K562 (cell line): ENCODE results near the gene SHB. TPM values are rescaled to one million over a fixed set of nuclear protein-coding genes. Genes with fewer than 3 reads are reported as not detected.
A peak's percentile ranks its signal among the peaks of the same experiment; 100 is the strongest.

Source experiments
- ATAC-seq: fragments of 200-7000 bp; cut with Tn5 transposase; 3 replicates; pipeline ENCODE4 v1.9.1; 2020; ENCODE audit warnings: moderate library complexity
- BruUV-seq: library from RNA; stranded (reverse); fragments of 400-500 nt; replicated peaks from 2 replicates; lab custom pipeline; 2021; lab: Mats Ljungman, UMichigan
- CTCF ChIA-PET: fragments of 300-600 bp; formaldehyde crosslinking; extraction: SDS; loops from one replicate; lab custom pipeline; 2021; ENCODE audit warnings: low intra/inter-chr PET ratio; lab: Yijun Ruan, JAX
- POLR2A ChIA-PET: fragments of 300-600, 350-650 bp; sonication (Branson Sonifier 250); formaldehyde crosslinking; extraction: SDS; loops from one replicate; lab custom pipeline; 2021; ENCODE audit warnings: antibody characterized with exemption, inconsistent platforms; lab: Yijun Ruan, JAX
- DNase-seq, 4 experiments: peaks; one replicate each; pipeline versions ENCODE4 v3.0.0 to v3.0.0-alpha.2; 2011 to 2018; ENCODE audit warnings: low spot score in 3 of 4, mixed read lengths in 3 of 4; ENCODE audit errors: extremely low read depth in 1 of 4
- FAIRE-seq: peaks from 2 replicates; lab custom pipeline; 2011; peaks lifted over from hg19 to GRCh38; lab: Jason Lieb, UNC
- H2AFZ ChIP-seq: 2 replicates; pipeline ENCODE4 v1.6.0; 2011; ENCODE audit warnings: low read depth, low read length, control low read depth, inconsistent platforms
- H3K27ac ChIP-seq: fragments of 200-600 bp; 3 replicates; pipeline ENCODE4 v1.8.0; 2011; ENCODE audit warnings: low read depth, mild to moderate bottlenecking, control low read depth, inconsistent platforms, low read length, moderate library complexity, mixed read lengths; ENCODE audit errors: extremely low read depth
- H3K27me3 ChIP-seq, 2 experiments: fragments of 300-600 bp in 1 of 2; 2 replicates in 1 of 2; 3 replicates in 1 of 2; pipeline versions ENCODE4 v1.6.0 to v1.8.0; 2011; ENCODE audit warnings: inconsistent platforms in 2 of 2, low read length in 2 of 2, mild to moderate bottlenecking in 1 of 2, mixed read lengths in 1 of 2, moderate library complexity in 1 of 2; ENCODE audit not compliant: control insufficient read depth in 2 of 2, insufficient read depth in 2 of 2
- H3K36me3 ChIP-seq: fragments of 300-600 bp; 3 replicates; pipeline ENCODE4 v1.8.0; 2011; ENCODE audit warnings: mild to moderate bottlenecking, low read length, inconsistent platforms; ENCODE audit not compliant: control insufficient read depth, insufficient read depth
- H3K4me1 ChIP-seq, 2 experiments: fragments of 200-600 bp in 1 of 2; replicated peaks in 1 of 2; 2 replicates in 1 of 2; 3 replicates in 1 of 2; pipeline versions ENCODE4 v1.5.1 to v1.8.0; 2011; ENCODE audit warnings: inconsistent platforms in 2 of 2, low read length in 2 of 2, mild to moderate bottlenecking in 1 of 2, mixed read lengths in 1 of 2, moderate library complexity in 1 of 2; ENCODE audit not compliant: control insufficient read depth in 2 of 2, insufficient read depth in 2 of 2
- H3K4me2 ChIP-seq: 2 replicates; pipeline ENCODE4 v1.6.1; 2011; ENCODE audit warnings: low read length, control low read depth, inconsistent platforms, mixed read lengths; ENCODE audit not compliant: insufficient read depth
- H3K4me3 ChIP-seq: fragments of 200-600 bp; sonication (generic), shearing (Covaris generic); 2 replicates; pipeline ENCODE4 v1.5.1; 2016; ENCODE audit warnings: control low read depth, inconsistent platforms
- H3K79me2 ChIP-seq: fragments of 200-600 bp; 3 replicates; pipeline ENCODE4 v1.8.0; 2011; ENCODE audit warnings: low read length, inconsistent platforms; ENCODE audit not compliant: control insufficient read depth, insufficient read depth
- H3K9ac ChIP-seq, 2 experiments: 2 replicates each; pipeline versions ENCODE4 v1.6.0 to v1.6.1; 2011; ENCODE audit warnings: low read depth in 2 of 2, low read length in 2 of 2, control low read depth in 1 of 2, inconsistent platforms in 1 of 2, mild to moderate bottlenecking in 1 of 2, mixed read lengths in 1 of 2; ENCODE audit not compliant: insufficient read depth in 1 of 2
- H3K9me1 ChIP-seq: one replicate; pipeline ENCODE4 v1.6.0; 2011; ENCODE audit warnings: inconsistent platforms, mild to moderate bottlenecking, low read length, moderate library complexity; ENCODE audit not compliant: control insufficient read depth, insufficient read depth
- H3K9me3 ChIP-seq: replicated peaks from 2 replicates; pipeline ENCODE4 v1.5.1; 2011; ENCODE audit warnings: low read depth, low read length, inconsistent platforms; ENCODE audit not compliant: control insufficient read depth, insufficient read depth
- H4K20me1 ChIP-seq: replicated peaks from 2 replicates; pipeline ENCODE4 v1.6.1; 2011; ENCODE audit warnings: low read length, inconsistent platforms, mixed read lengths; ENCODE audit not compliant: control insufficient read depth, insufficient read depth
- BCLAF1 ChIP-seq, 2 experiments: fragments of 450-650 bp in 1 of 2; IDR thresholded peaks; 2 replicates each; pipeline ENCODE4 v1.6.1; 2011 to 2017; ENCODE audit warnings: low read depth in 2 of 2, antibody characterized with exemption in 1 of 2, borderline replicate concordance in 1 of 2, low read length in 1 of 2, mild to moderate bottlenecking in 1 of 2, mixed read lengths in 1 of 2; ENCODE audit not compliant: control insufficient read depth in 1 of 2
- COPS2 ChIP-seq: fragments of 450-650 bp; conservative IDR thresholded peaks from 2 replicates; pipeline ENCODE4 v1.6.1; 2016; ENCODE audit warnings: mild to moderate bottlenecking, moderate library complexity
- HDAC8 ChIP-seq: fragments of 450-650 bp; IDR thresholded peaks from 2 replicates; pipeline ENCODE4 v1.6.1; 2016; ENCODE audit warnings: mild to moderate bottlenecking, missing genetic modification characterization, moderate library complexity, missing compliant biosample characterization
- HINFP ChIP-seq: fragments of 450-650 bp; conservative IDR thresholded peaks from 2 replicates; pipeline ENCODE4 v1.6.1; 2016; ENCODE audit warnings: missing genetic modification characterization, low read depth, mild to moderate bottlenecking, control low read depth, missing compliant biosample characterization
- HOXB6 ChIP-seq: fragments of 250-450 bp; sonication (Bioruptor Pico); IDR thresholded peaks from 2 replicates; pipeline ENCODE4 v1.5.1; 2022; ENCODE audit warnings: mild to moderate bottlenecking, borderline replicate concordance
- SPI1 ChIP-seq: IDR thresholded peaks from 2 replicates; pipeline ENCODE4 v1.6.1; 2011; ENCODE audit warnings: low read depth, low read length, control low read depth, borderline replicate concordance
- TRIM28 ChIP-seq: fragments of 450-650 bp; IDR thresholded peaks from 2 replicates; pipeline ENCODE4 v1.6.1; 2017
- VEZF1 ChIP-seq: fragments of 200-800 bp; sonication (Bioruptor generic); IDR thresholded peaks from 2 replicates; pipeline ENCODE4 v1.6.1; 2017; ENCODE audit warnings: missing genetic modification characterization, missing compliant biosample characterization
- ZMIZ1 ChIP-seq, 2 experiments: fragments of 150-350 bp in 1 of 2; IDR thresholded peaks; 2 replicates each; pipeline ENCODE4 v1.6.1; 2012 to 2016; ENCODE audit warnings: low read depth in 2 of 2, low read length in 2 of 2, mild to moderate bottlenecking in 1 of 2, moderate library complexity in 1 of 2
- WGBS: fragments of 100-300 bp; shearing (Covaris generic); methylation state at CpG from one replicate; pipeline ENCODE4 v1.1.6; 2016; ENCODE audit warnings: low coverage, mixed read lengths; ENCODE audit not compliant: insufficient coverage; ENCODE audit errors: missing lambda C conversion rate; 5-methylcytosine and 5-hydroxymethylcytosine counted together
- in situ Hi-C: fragments of 300-500 bp; cut with MboI; formaldehyde crosslinking; loops from 4 replicates; pipeline ENCODE4 v1.15.0; 2018; ENCODE audit warnings: inconsistent platforms, mixed read lengths
- intact Hi-C: fragments of 100-400 bp; cut with micrococcal nuclease; formaldehyde crosslinking; loops from 2 replicates; pipeline ENCODE4 v1.14.2; 2022
- polyA plus RNA-seq, 8 experiments: library from polyadenylated mRNA; depleted of rRNA in 4 of 8; stranded (reverse) in 5 of 8; unstranded in 3 of 8; fragments of >200 nt; fragmentation: Nextera tagmentation in 2 of 8; fragmentation: Illumina TruSeq in 1 of 8; extraction: Ambion mirVana in 2 of 8; extraction: Trizol in 1 of 8; gene quantifications; 2 replicates each; pipeline versions ENCODE4 v1.2.1 to v1.2.3, GENCODE V29; 2011 to 2014; ENCODE audit warnings: inconsistent platforms in 1 of 8, missing spikeins in 1 of 8
- total RNA-seq, 7 experiments: library from RNA; depleted of rRNA in 6 of 7; stranded (reverse); fragments of >200 nt in 6 of 7; fragmentation: Illumina TruSeq in 2 of 7; extraction: Trizol in 2 of 7; gene quantifications; 2 replicates each; pipeline versions ENCODE4 v1.2.1 to v1.2.3, GENCODE V29; 2011 to 2021; ENCODE audit warnings: low replicate concordance in 1 of 7

The SHB gene
- total and polyA plus RNA-seq, 9 of the 15 experiments (the other 6 are each of a cell fraction or from before 2014, with no cell fraction given), result 0.78 to 16.0 (median 5.3) TPM

- intact Hi-C loops, result no loop called here
- in situ Hi-C loops, result no loop called here
- no peak for FAIRE-seq
- BruUV-seq, result no TSS peak
- Histone ChIP-seq H3K27ac (no peak overlapping the region), H3K9me1 (no peaks in the 10 kb centered on the region), H3K27me3 (no peaks in the 10 kb centered on the region; a peak in 2 of 5 replicates), H3K4me2 (no peak overlapping the region), H4K20me1 (no peaks in the 10 kb centered on the region), H3K9me3 (no peaks in the 10 kb centered on the region), H3K79me2 (no peaks in the 10 kb centered on the region), H2AFZ (0 out of 2 replicates have a peak overlapping the region, but pooled peaks have one; percentile 20), H3K9ac (no peak overlapping the region), H3K4me1 (no peaks in the 10 kb centered on the region), H3K4me3 (no peak overlapping the region), H3K36me3 (no peaks in the 10 kb centered on the region)
- ChIA-PET POLR2A (interaction anchor here (0.6 to 1.2 kb wide), 2 partner anchors 15 to 120 kb away, joined by 3 to 4 read pairs; no protein-coding TSS in a partner anchor), CTCF (no interaction called here)
- DNase-seq, result no peak
- WGBS, result 23% methylated on average over 7 of the region's 7 CpGs
- peak; percentile 32 for ATAC-seq
- TF ChIP-seq HINFP, result 0 out of 2 replicates have a peak, but pooled peaks have one; percentile 15
- TF ChIP-seq VEZF1 (CRISPR knock-in tag), result no peak
- TF ChIP-seq HOXB6, result no peak
- TF ChIP-seq COPS2, result no peak
- TF ChIP-seq TRIM28, result no peak
- TF ChIP-seq HDAC8, result no peak
- no peak for TF ChIP-seq BCLAF1 (IDR thresholded peaks at IDR 0.05; ENCODE audit: borderline replicate concordance in 1 of 2, control insufficient read depth in 1 of 2, low read depth in 2 of 2, low read length in 1 of 2)
- 0 out of 2 replicates have a peak, but pooled peaks have one; percentile 19 for TF ChIP-seq SPI1
- no peak for TF ChIP-seq ZMIZ1 (IDR thresholded peaks at IDR 0.05; ENCODE audit: low read depth in 2 of 2, low read length in 2 of 2)
These were observed 22.5 kb upstream of the SHB start for GRCh38 chr9:38091310-38092199.
